H9 (cell line): ENCODE results near the gene LPCAT1. TPM values are rescaled to one million over a fixed set of nuclear protein-coding genes. Genes with fewer than 3 reads are reported as not detected.

ENCODE experiments used
- DNase-seq: peaks from one replicate; pipeline ENCODE4 v3.0.0-alpha.2; 2017
- H2AFZ ChIP-seq: one replicate; pipeline ENCODE4 v1.6.1; 2013; ENCODE audit warnings: mild to moderate bottlenecking, low read length, control low read depth, moderate library complexity
- H2AK5ac ChIP-seq: 2 replicates; pipeline ENCODE4 v1.6.1; 2013; ENCODE audit warnings: low read length, control low read depth, mixed read lengths; ENCODE audit not compliant: insufficient read length
- H2BK120ac ChIP-seq: one replicate; pipeline ENCODE4 v1.6.1; 2013; ENCODE audit warnings: low read depth, mild to moderate bottlenecking, low read length, control low read depth, inconsistent platforms; ENCODE audit not compliant: poor library complexity, severe bottlenecking
- H2BK12ac ChIP-seq: 2 replicates; pipeline ENCODE4 v1.6.1; 2013; ENCODE audit warnings: low read length, control low read depth, mixed read lengths, low read depth; ENCODE audit not compliant: insufficient read length
- H2BK15ac ChIP-seq: 2 replicates; pipeline ENCODE4 v1.6.1; 2013; ENCODE audit warnings: low read depth, low read length, control low read depth
- H2BK20ac ChIP-seq: one replicate; pipeline ENCODE4 v1.6.1; 2013; ENCODE audit warnings: low read depth, mild to moderate bottlenecking, low read length, control low read depth, inconsistent platforms; ENCODE audit not compliant: poor library complexity, severe bottlenecking
- H2BK5ac ChIP-seq: 2 replicates; pipeline ENCODE4 v1.6.1; 2013; ENCODE audit warnings: low read length, control low read depth, mixed read lengths; ENCODE audit not compliant: insufficient read length
- H3K14ac ChIP-seq: 2 replicates; pipeline ENCODE4 v1.6.1; 2013; ENCODE audit warnings: low read length, control low read depth; ENCODE audit not compliant: insufficient read depth
- H3K18ac ChIP-seq: 2 replicates; pipeline ENCODE4 v1.6.1; 2013; ENCODE audit warnings: low read depth, mild to moderate bottlenecking, mixed read lengths, low read length, control low read depth; ENCODE audit not compliant: insufficient read length
- H3K23ac ChIP-seq: 2 replicates; pipeline ENCODE4 v1.6.1; 2013; ENCODE audit warnings: low read length, control low read depth, mixed read lengths, low read depth; ENCODE audit not compliant: insufficient read length
- H3K23me2 ChIP-seq: 2 replicates; pipeline ENCODE4 v1.6.1; 2013; ENCODE audit warnings: low read depth, mild to moderate bottlenecking, mixed read lengths, low read length, control low read depth; ENCODE audit not compliant: insufficient read length, poor library complexity, severe bottlenecking
- H3K27ac ChIP-seq: 2 replicates; pipeline ENCODE4 v1.5.1; 2013; ENCODE audit warnings: low read length, control low read depth, mixed read lengths, low read depth; ENCODE audit not compliant: insufficient read length
- H3K27me3 ChIP-seq: 2 replicates; pipeline ENCODE4 v1.6.1; 2013; ENCODE audit warnings: low read length, control low read depth, inconsistent platforms; ENCODE audit not compliant: insufficient read depth
- H3K4ac ChIP-seq: 2 replicates; pipeline ENCODE4 v1.6.1; 2013; ENCODE audit warnings: low read depth, mild to moderate bottlenecking, control low read depth, inconsistent platforms, low read length, moderate library complexity
- H3K4me1 ChIP-seq: 2 replicates; pipeline ENCODE4 v1.6.1; 2013; ENCODE audit warnings: low read length, control low read depth, inconsistent platforms; ENCODE audit not compliant: insufficient read depth
- H3K4me2 ChIP-seq: 2 replicates; pipeline ENCODE4 v1.6.1; 2013; ENCODE audit warnings: low read length, control low read depth, mixed read lengths; ENCODE audit not compliant: insufficient read length, insufficient read depth
- H3K56ac ChIP-seq: 2 replicates; pipeline ENCODE4 v1.6.1; 2013; ENCODE audit warnings: low read depth, mild to moderate bottlenecking, mixed read lengths, low read length, control low read depth; ENCODE audit not compliant: insufficient read length
- H3K79me1 ChIP-seq: 2 replicates; pipeline ENCODE4 v1.6.1; 2013; ENCODE audit warnings: low read depth, mild to moderate bottlenecking, moderate library complexity, low read length, control low read depth, inconsistent platforms; ENCODE audit not compliant: insufficient read depth, poor library complexity, severe bottlenecking
- H3K79me2 ChIP-seq: 2 replicates; pipeline ENCODE4 v1.6.1; 2013; ENCODE audit warnings: low read length, control low read depth, inconsistent platforms; ENCODE audit not compliant: insufficient read depth
- H3K9ac ChIP-seq: 2 replicates; pipeline ENCODE4 v1.6.1; 2013; ENCODE audit warnings: low read length, control low read depth, mixed read lengths; ENCODE audit not compliant: insufficient read length; ENCODE audit errors: extremely low read depth
- H3K9me3 ChIP-seq: one replicate; pipeline ENCODE4 v1.6.1; 2013; ENCODE audit warnings: low read depth, low read length, inconsistent platforms; ENCODE audit not compliant: control insufficient read depth
- H3T11ph ChIP-seq: one replicate; pipeline ENCODE4 v1.6.1; 2013; ENCODE audit warnings: mild to moderate bottlenecking, low read length, control low read depth, inconsistent platforms
- H4K20me1 ChIP-seq: one replicate; pipeline ENCODE4 v1.6.1; 2013; ENCODE audit not compliant: control insufficient read depth, insufficient read length, insufficient read depth
- H4K5ac ChIP-seq: 2 replicates; pipeline ENCODE4 v1.6.1; 2013; ENCODE audit warnings: low read depth, mild to moderate bottlenecking, mixed read lengths, low read length, control low read depth; ENCODE audit not compliant: insufficient read length
- H4K8ac ChIP-seq: replicated peaks from 2 replicates; pipeline ENCODE4 v1.6.1; 2013; ENCODE audit warnings: low read length, control low read depth, mixed read lengths, low read depth; ENCODE audit not compliant: insufficient read length
- H4K91ac ChIP-seq: 2 replicates; pipeline ENCODE4 v1.6.1; 2013; ENCODE audit warnings: low read depth, mild to moderate bottlenecking, moderate library complexity, mixed read lengths, low read length, control low read depth; ENCODE audit not compliant: insufficient read length
- H3K27ac Mint-ChIP-seq, 3 experiments: 2 replicates in 2 of 3; 3 replicates in 1 of 3; pipeline ENCODE4 v1.8.0; 2020 to 2021; ENCODE audit warnings: mixed read lengths in 3 of 3, mild to moderate bottlenecking in 1 of 3, moderate library complexity in 1 of 3
- H3K27me3 Mint-ChIP-seq: 2 replicates; pipeline ENCODE4 v1.8.0; 2021; ENCODE audit warnings: low read depth, mild to moderate bottlenecking, moderate library complexity, mixed read lengths
- H3K36me3 Mint-ChIP-seq, 3 experiments: 2 replicates in 2 of 3; 3 replicates in 1 of 3; pipeline ENCODE4 v1.8.0; 2020 to 2021; ENCODE audit warnings: low read depth in 3 of 3, mixed read lengths in 3 of 3; ENCODE audit not compliant: insufficient read depth in 1 of 3
- H3K4me1 Mint-ChIP-seq, 2 experiments: 2 replicates each; pipeline ENCODE4 v1.8.0; 2020; ENCODE audit warnings: mixed read lengths in 2 of 2
- H3K4me3 Mint-ChIP-seq, 2 experiments: 2 replicates in 1 of 2; 3 replicates in 1 of 2; pipeline ENCODE4 v1.8.0; 2020 to 2021; ENCODE audit warnings: mild to moderate bottlenecking in 2 of 2, mixed read lengths in 2 of 2, moderate library complexity in 1 of 2
- H3K9me3 Mint-ChIP-seq, 2 experiments: 2 replicates in 1 of 2; 3 replicates in 1 of 2; pipeline ENCODE4 v1.8.0; 2020; ENCODE audit warnings: mild to moderate bottlenecking in 2 of 2, mixed read lengths in 2 of 2, moderate library complexity in 1 of 2
- CTCF ChIP-seq: fragments of 200-600 bp; sonication (generic); conservative IDR thresholded peaks from 3 replicates; pipeline ENCODE4 v1.8.0; 2021; ENCODE audit warnings: antibody characterized with exemption, mild to moderate bottlenecking
- WGBS: extraction: QIAGEN DNeasy Blood & Tissue Kit; methylation state at CpG from one replicate; pipeline ENCODE4 v1.1.7; 2013; ENCODE audit warnings: missing lambda C conversion rate, low lambda C conversion rate, mixed read lengths; ENCODE audit not compliant: insufficient read length; ENCODE audit errors: extremely low coverage; 5-methylcytosine and 5-hydroxymethylcytosine counted together
- total RNA-seq: library from RNA; stranded (reverse); gene quantifications from 2 replicates; pipeline ENCODE4 v1.2.1, GENCODE V29; 2021

LPCAT1 gene
- total RNA-seq, 1 experiment from 2014 or later, result 231 TPM

- peaks cover 20 to 41% (median 30%) of the 10 kb centered on the region in 3 experiments; a peak in 6 of 7 replicates for H3K36me3 Mint-ChIP-seq
- TF ChIP-seq CTCF, result no peak
- H4K91ac ChIP-seq, result no peak overlapping the region
- peak overlapping the region in 1 of 3 experiments; percentile 24; a peak in 1 of 7 replicates for H3K27ac Mint-ChIP-seq
- no peak overlapping the region for H4K5ac ChIP-seq
- H3K27ac ChIP-seq, result no peak overlapping the region
- H3K9me3 ChIP-seq, result no peaks in the 10 kb centered on the region
- no peak overlapping the region for H3K23ac ChIP-seq
- H3K23me2 ChIP-seq, result peaks cover 9% of the 10 kb centered on the region
- no peak overlapping the region for H2BK20ac ChIP-seq
- peak overlapping the region; percentile 83 to 96 for H3K4me3 Mint-ChIP-seq
- peaks cover 5% of the 10 kb centered on the region; the same call in 1 of the 2 replicates for H3K4me1 ChIP-seq
- no peaks in the 10 kb centered on the region for H3K9me3 Mint-ChIP-seq
- no peak overlapping the region for H3K56ac ChIP-seq
- H3K4me2 ChIP-seq, result peak overlapping the region; percentile 77
- no peak overlapping the region for H2BK5ac ChIP-seq
- no peak overlapping the region for H2AK5ac ChIP-seq
- no peak overlapping the region for H4K8ac ChIP-seq
- DNase-seq, result peak; percentile 27
- WGBS, result no CpG with 5 or more reads among the region's 63 CpGs
- H3K4me1 Mint-ChIP-seq, result peaks cover 28 to 40% of the 10 kb centered on the region in 2 experiments
- no peak overlapping the region for H3T11ph ChIP-seq
- peaks cover 44% of the 10 kb centered on the region for H3K79me2 ChIP-seq
- peak overlapping the region; percentile 80 for H3K14ac ChIP-seq
- peaks cover 6% of the 10 kb centered on the region for H3K27me3 Mint-ChIP-seq
- H4K20me1 ChIP-seq, result no peaks in the 10 kb centered on the region
- no peak overlapping the region for H2BK12ac ChIP-seq
- no peak overlapping the region for H2BK120ac ChIP-seq
- H2AFZ ChIP-seq, result no peak overlapping the region
- no peak overlapping the region; the same call in 1 of the 2 replicates for H2BK15ac ChIP-seq
- no peaks in the 10 kb centered on the region for H3K27me3 ChIP-seq
- H3K18ac ChIP-seq, result no peak overlapping the region
- no peak overlapping the region for H3K4ac ChIP-seq
- H3K79me1 ChIP-seq, result peaks cover 4% of the 10 kb centered on the region
- H3K9ac ChIP-seq, result peak overlapping the region; percentile 65
These were observed 920 bp downstream of the LPCAT1 start for GRCh38 chr5:1522601-1523479.
